Muscle of leg (tissue), 11 donors: ENCODE measurements around the gene TMEM17. TPM values are rescaled to one million over a fixed set of nuclear protein-coding genes. Genes with fewer than 3 reads are reported as not detected.
A peak's percentile ranks its signal among the peaks of the same experiment; 100 is the strongest.

ENCODE experiments used
- DNase-seq: peaks from one replicate; pipeline ENCODE4 v3.0.0; 2013
- H3K27ac ChIP-seq: one replicate; pipeline ENCODE4 v1.5.1; 2013; ENCODE audit warnings: mild to moderate bottlenecking, low read length, control low read depth
- H3K27me3 ChIP-seq: one replicate; pipeline ENCODE4 v1.6.1; 2013; ENCODE audit warnings: low read length; ENCODE audit not compliant: control insufficient read depth, insufficient read depth
- H3K36me3 ChIP-seq: one replicate; pipeline ENCODE4 v1.6.1; 2013; ENCODE audit warnings: low read length; ENCODE audit not compliant: control insufficient read depth, insufficient read depth
- H3K4me1 ChIP-seq: one replicate; pipeline ENCODE4 v1.6.1; 2013; ENCODE audit warnings: low read length; ENCODE audit not compliant: control insufficient read depth, insufficient read depth
- H3K4me3 ChIP-seq: one replicate; pipeline ENCODE4 v1.5.1; 2013; ENCODE audit warnings: low read length, control low read depth
- H3K9me3 ChIP-seq: replicated peaks from 2 replicates; pipeline ENCODE4 v1.6.1; 2013; ENCODE audit warnings: low read depth, low read length; ENCODE audit not compliant: control insufficient read depth
- WGBS: methylation state at CpG from one replicate; pipeline ENCODE4 v1.1.5; 2013; ENCODE audit warnings: missing lambda C conversion rate; ENCODE audit not compliant: insufficient coverage; 5-methylcytosine and 5-hydroxymethylcytosine counted together
- polyA plus RNA-seq, 8 donors: library from polyadenylated mRNA; unstranded; fragments of 120-200 nt; gene quantifications; one replicate each; pipeline versions ENCODE4 v1.2.1 to v1.2.3, GENCODE V29; 2013; ENCODE audit warnings: inconsistent platforms in 1 of 8, low replicate concordance in 1 of 8; ENCODE audit not compliant: insufficient read length in 8 of 8, insufficient read depth in 1 of 8
- total RNA-seq: library from RNA; stranded (reverse); fragments of 120-200 nt; gene quantifications from one replicate; pipeline ENCODE4 v1.2.4, GENCODE V29; 2013

TMEM17 gene
- total and polyA plus RNA-seq, 9 donors = 1.2 to 2.2 (median 1.3) TPM

DNA sequence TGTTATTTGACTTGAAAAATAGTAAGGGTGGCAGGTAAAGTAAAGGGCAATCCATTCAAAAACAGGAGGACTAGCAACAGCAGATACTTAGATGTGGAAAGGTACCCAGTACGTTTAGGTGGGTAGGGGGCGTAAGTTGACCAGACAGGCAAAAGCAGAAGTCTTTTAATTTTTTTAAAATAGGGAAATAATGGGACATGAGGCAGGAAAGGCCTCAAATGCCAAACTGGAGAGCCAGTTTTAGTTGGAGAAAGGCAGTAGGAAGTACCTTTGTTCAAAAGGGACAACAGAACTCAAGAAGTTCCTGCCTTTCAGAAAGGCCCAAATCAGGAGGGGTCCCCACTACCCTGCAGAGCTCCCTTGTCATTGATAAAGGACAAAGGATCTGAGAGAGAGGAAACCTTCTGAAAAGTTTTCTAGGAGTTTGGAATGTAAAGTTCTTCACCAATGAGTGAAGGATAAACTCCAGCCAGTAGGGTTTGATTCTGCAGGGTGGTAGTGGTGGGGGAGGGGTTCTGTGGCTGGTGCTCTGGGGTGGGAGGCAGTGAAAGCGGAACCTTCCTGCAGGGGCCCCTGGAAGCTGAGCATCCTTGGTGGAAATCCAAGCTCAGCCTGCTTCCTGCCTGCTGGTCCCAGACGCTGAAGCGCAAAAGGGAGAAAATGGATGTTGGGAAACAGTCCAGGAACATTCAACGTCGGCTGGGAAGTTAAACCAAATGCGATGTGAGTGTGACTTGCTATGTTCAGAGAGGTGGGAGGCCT lies 40.1 kb downstream of the TMEM17 start:
- H3K36me3 ChIP-seq = no peaks in the 10 kb centered on the region
- H3K9me3 ChIP-seq = no peaks in the 10 kb centered on the region
- DNase-seq = peak; percentile 95
- no peak overlapping the region for H3K4me3 ChIP-seq
- no peaks in the 10 kb centered on the region for H3K27me3 ChIP-seq
- H3K4me1 ChIP-seq = peaks cover 36% of the 10 kb centered on the region
- peak overlapping the region; percentile 79 for H3K27ac ChIP-seq
- 26% methylated on average over 8 of the region's 8 CpGs for WGBS

DNA sequence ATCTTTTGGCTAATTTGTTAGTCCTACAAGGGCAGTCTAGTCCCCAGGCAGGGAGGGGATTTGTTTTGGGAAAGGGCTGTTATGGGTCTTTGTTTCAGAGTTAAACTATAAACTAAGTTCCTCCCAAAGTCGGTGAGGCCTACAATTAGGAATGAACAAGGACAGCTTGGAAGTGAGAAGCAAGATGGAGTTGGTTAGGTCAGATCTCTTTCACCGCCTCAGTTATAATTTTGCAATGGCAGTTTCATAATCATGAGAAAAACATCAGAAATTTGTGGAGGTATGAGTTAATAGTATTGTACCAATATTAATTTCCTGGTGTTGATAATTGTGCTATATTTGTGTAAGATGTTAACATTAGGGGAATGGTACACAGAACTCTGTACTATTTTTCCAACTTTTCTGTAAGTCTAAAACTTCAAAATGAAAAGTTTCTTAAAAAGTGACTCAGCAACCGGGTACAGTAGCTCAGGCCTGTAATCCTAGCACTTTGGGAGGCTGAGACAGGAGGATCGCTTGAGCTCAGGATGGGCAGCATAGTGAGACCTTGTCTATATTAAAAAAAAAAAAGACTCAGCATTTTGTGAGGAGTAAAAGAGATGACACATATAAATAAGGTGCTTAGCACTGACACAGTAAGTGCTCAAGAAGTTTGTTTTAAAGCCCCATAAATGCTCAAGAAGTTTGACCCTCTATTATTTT lies 40.8 kb downstream of the TMEM17 start:
- H3K4me3 ChIP-seq = no peak overlapping the region
- WGBS = 86% methylated on average over 1 of the region's 4 CpGs
- H3K27me3 ChIP-seq = no peaks in the 10 kb centered on the region
- H3K27ac ChIP-seq = no peak overlapping the region
- H3K4me1 ChIP-seq = peaks cover 31% of the 10 kb centered on the region
- H3K9me3 ChIP-seq = no peaks in the 10 kb centered on the region
- H3K36me3 ChIP-seq = no peaks in the 10 kb centered on the region
- no peak for DNase-seq

DNA sequence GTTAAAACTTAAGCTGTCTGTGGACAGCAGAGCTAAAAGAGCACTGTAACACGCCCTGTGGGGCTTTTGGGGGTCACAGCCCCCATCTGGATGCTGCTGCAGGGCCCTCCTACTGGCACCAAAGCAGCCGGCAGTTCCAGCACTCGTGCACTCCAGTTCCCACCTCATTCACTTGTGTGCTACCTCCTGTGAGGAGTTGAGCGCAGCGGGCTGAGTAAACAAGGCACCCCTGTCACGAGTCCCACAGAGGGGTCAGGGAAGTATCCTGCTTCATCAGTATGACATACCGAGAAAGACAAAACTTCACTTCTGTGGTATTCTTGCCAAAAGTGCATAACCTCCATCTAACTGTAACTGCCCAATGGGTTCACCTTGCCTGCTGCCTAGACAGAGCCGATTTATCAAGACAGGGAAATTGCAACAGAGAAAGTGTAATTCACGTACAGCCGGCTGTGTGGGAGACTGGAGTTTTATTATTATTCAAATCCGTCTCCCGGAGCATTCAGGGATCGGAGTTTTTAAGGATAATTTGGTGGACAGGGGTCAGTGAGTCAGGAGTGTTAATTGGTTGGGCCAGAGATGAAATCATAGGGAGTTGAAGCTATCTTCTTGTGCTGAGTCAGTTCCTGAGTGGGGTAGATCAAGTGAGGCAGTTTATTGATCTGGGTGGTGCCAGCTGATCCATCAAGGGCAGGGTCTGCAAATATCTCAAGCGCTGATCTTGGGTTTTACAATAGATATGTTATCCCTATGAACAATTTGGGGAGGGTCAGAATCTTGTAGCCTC lies 41.6 kb downstream of the TMEM17 start:
- DNase-seq = no peak
- Histone ChIP-seq H3K27me3 (no peaks in the 10 kb centered on the region), H3K4me1 (peaks cover 30% of the 10 kb centered on the region), H3K36me3 (no peaks in the 10 kb centered on the region), H3K27ac (no peak overlapping the region), H3K4me3 (no peak overlapping the region), H3K9me3 (no peaks in the 10 kb centered on the region)
- WGBS = 85% methylated on average over 14 of the region's 14 CpGs

DNA sequence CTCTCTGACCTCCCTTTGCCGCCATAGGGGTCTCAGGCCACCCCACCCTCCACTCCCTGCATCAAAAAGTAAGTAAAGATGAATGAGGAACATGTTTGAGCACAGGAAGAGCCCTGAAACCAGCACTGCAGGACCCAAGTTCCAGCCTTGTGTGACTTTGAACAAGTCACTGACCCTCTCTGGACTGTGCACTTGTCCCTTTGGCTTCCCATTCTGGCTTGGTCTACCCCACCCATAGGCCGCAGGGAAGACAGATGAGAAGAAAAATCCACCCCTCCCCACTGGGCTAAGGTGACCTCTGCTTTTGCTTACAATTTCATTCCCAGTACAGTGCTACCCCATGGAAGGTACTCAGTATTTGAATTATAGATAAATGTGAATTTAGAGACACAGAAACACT lies 43.8 kb downstream of the TMEM17 start:
- no peak for DNase-seq
- Histone ChIP-seq H3K27ac (no peak overlapping the region), H3K4me1 (peaks cover 39% of the 10 kb centered on the region), H3K4me3 (no peak overlapping the region), H3K27me3 (no peaks in the 10 kb centered on the region), H3K36me3 (no peaks in the 10 kb centered on the region), H3K9me3 (no peaks in the 10 kb centered on the region)
- WGBS = no CpG with 5 or more reads among the region's 2 CpGs

DNA sequence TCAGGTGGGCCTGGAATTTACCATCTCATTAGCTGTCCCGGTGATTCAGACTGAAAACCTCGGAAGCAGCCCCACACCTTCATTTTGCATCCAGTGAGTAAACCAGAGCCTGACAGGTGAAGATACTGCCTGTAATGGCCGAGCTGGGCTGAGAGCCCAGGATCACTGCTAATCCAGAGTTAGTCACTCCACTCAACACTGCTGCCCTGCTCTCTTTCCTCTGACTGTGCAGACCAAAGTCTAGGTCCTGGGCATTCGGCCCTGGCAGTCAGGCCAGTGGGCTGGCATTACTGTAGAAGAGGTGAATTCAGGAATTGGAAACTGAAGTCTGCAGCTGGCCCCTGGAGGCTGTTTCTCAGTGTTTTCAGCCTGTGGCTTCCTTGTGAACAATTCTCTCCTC lies 44.3 kb downstream of the TMEM17 start:
- Histone ChIP-seq H3K4me1 (peaks cover 39% of the 10 kb centered on the region), H3K27ac (no peak overlapping the region), H3K4me3 (no peak overlapping the region), H3K36me3 (no peaks in the 10 kb centered on the region), H3K9me3 (no peaks in the 10 kb centered on the region), H3K27me3 (peaks cover under 1% of the 10 kb centered on the region)
- peak; percentile 49 for DNase-seq
- 70% methylated on average over 4 of the region's 4 CpGs for whole genome bisulfite sequencing

DNA sequence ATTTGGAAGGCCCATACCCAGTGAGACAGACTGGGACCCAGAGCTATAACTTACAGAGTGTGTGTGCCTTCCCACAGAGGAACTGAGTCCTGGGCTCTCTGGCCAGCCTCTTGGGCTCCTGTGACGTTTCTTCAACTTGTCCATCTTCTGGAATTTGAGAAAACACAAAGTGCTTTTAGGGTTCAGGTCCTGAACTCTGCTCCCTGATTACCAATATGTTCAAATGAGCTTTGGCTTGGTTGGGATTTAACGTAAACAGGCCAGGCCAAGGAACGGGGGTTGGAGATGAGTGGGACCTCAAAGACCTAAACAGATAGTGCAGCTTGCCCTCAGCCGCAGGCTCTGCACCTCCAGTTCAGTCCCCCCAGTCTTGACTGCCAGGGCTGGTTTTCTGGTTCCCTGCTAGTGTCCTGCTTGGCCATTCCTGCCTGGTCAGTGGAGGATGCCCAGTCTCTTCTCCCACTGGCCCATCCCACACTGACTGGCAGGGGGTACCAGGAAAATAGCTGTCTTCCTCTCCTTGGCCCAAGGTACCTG lies 44.9 kb downstream of the TMEM17 start:
- peaks cover 2% of the 10 kb centered on the region for H3K27me3 ChIP-seq
- H3K4me1 ChIP-seq = peaks cover 34% of the 10 kb centered on the region
- H3K4me3 ChIP-seq = no peak overlapping the region
- no peak for DNase-seq
- 94% methylated on average over 3 of the region's 4 CpGs for WGBS
- no peaks in the 10 kb centered on the region for H3K36me3 ChIP-seq
- H3K9me3 ChIP-seq = no peaks in the 10 kb centered on the region
- no peak overlapping the region for H3K27ac ChIP-seq

DNA sequence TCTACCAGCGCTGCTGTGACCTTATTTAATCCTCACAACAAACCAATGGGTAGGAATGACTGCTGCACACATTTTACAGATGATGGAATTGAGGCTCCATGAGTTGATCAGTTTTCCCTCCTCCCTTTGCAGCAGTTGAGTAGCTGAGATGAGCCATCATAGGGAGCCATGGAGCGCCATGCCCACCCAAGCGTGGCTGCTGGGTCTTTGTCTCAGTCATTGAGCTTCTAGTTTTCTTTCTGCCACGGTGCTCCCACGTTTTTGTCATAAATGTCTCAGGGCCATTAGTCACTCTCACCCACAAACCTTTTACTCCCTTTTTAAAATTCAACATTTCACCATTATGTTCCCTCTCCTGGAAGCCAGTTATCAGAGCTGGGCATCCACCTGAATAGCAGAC lies 45.8 kb downstream of the TMEM17 start:
- 81% methylated on average over 4 of the region's 5 CpGs for WGBS
- H3K4me3 ChIP-seq = no peak overlapping the region
- DNase-seq = no peak
- no peaks in the 10 kb centered on the region for H3K9me3 ChIP-seq
- no peaks in the 10 kb centered on the region for H3K36me3 ChIP-seq
- H3K27ac ChIP-seq = no peak overlapping the region
- peaks cover 2% of the 10 kb centered on the region for H3K27me3 ChIP-seq
- H3K4me1 ChIP-seq = peaks cover 31% of the 10 kb centered on the region

DNA sequence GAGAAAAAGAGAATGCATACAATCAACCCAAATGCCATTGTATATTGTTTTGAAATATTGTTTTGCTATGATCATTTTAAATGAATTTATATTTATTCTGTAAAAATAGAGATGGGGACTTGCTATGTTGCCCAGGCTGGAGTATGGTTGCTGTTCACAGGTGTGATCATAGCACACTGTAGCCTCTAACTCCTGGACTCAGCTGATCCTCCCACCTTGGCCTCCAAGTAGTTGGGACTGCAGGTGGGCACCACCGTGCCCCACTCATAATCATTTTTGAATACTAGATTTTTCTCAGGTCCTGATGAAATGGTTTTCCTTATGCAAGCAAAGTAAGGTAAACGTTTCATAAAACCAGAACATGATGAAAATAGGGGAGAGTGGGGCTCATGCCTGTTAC lies 46.3 kb downstream of the TMEM17 start:
- H3K9me3 ChIP-seq = no peaks in the 10 kb centered on the region
- WGBS = no CpG with 5 or more reads among the region's 2 CpGs
- peaks cover 31% of the 10 kb centered on the region for H3K4me1 ChIP-seq
- no peak overlapping the region for H3K4me3 ChIP-seq
- no peaks in the 10 kb centered on the region for H3K36me3 ChIP-seq
- H3K27ac ChIP-seq = peak overlapping the region; percentile 80
- peaks cover 2% of the 10 kb centered on the region for H3K27me3 ChIP-seq
- no peak for DNase-seq

DNA sequence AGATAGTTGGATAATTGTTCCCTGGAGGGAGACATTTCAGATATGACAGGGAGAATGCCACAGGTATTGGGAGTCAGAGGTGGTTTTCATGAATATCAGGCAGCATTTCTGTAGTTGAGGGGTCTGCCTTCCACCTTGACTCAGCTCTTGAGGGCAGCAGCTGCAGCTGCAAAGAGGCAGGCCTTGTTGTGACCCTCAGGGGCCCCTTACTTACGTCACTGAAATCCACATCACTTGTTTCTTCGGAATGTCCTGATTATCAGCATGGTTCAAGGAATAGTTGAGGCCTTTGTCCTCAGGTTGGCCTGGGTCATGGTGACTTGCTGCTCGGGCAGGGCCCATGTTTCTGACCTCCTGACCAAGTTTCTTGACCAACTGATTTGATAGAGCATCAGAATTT lies 46.9 kb downstream of the TMEM17 start:
- Histone ChIP-seq H3K27me3 (peaks cover 2% of the 10 kb centered on the region), H3K27ac (peak overlapping the region; percentile 80), H3K9me3 (no peaks in the 10 kb centered on the region), H3K4me1 (peaks cover 31% of the 10 kb centered on the region), H3K4me3 (no peak overlapping the region), H3K36me3 (no peaks in the 10 kb centered on the region)
- DNase-seq = peak; percentile 75
- WGBS = 38% methylated on average over 2 of the region's 3 CpGs

DNA sequence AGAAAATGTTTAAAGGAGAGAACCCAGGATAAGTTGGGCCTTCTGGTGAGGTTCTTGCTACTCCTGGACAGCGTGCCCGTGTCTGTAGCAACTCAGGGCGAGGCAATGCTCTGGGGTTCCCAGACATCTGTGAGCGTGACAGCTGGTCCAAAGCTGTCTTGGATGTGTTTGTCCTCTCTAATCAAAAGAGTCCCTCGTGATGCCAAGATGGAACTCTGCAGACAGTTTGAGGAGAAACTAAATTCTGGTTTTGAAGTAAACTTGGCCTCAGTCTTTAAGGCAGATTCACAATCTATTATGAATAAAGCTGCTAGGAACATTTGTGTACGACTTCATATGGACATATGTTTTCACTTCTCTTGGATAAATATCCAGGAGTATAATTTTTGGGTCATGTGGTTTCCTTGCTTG lies 47.3 kb downstream of the TMEM17 start:
- Histone ChIP-seq H3K4me3 (no peak overlapping the region), H3K27ac (peak overlapping the region; percentile 80), H3K27me3 (peaks cover 2% of the 10 kb centered on the region), H3K4me1 (peaks cover 31% of the 10 kb centered on the region), H3K36me3 (no peaks in the 10 kb centered on the region), H3K9me3 (no peaks in the 10 kb centered on the region)
- peak; percentile 93 for DNase-seq
- WGBS = 42% methylated on average over 3 of the region's 6 CpGs
